GM12872 (cell line): ENCODE measurements around the gene SLC25A18.
A peak's percentile ranks its signal among the peaks of the same experiment; 100 is the strongest.

Experiments
- TF ChIP-seq, protein P1 (sequence below): IDR thresholded peaks from 3 replicates; pipeline ENCODE4 v1.5.1; 2011; ENCODE audit warnings: low read depth, mild to moderate bottlenecking, low read length, moderate library complexity; ENCODE audit not compliant: insufficient read depth

Gene SLC25A18

DNA sequence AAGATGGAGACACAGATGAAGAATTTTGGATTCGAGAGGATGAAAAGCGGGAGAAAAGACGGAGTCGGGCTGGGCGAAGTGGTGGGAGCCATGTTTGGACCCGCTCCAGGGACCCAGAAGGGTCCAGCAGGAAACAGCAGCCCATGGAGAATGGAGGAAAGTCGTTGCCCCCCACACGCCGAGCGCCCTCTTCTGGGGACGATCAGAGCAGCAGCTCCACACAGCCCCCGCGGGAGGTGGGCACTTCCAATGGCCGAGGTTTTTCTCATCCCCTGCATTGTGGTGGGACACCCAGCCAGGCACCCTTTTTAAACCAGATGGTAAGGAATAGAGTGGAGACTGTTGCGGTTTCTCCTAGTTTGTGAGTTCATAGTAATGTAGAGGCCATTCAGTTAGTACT is 22.8 kb upstream of the SLC25A18 start:
- TF ChIP-seq, protein P1, sequence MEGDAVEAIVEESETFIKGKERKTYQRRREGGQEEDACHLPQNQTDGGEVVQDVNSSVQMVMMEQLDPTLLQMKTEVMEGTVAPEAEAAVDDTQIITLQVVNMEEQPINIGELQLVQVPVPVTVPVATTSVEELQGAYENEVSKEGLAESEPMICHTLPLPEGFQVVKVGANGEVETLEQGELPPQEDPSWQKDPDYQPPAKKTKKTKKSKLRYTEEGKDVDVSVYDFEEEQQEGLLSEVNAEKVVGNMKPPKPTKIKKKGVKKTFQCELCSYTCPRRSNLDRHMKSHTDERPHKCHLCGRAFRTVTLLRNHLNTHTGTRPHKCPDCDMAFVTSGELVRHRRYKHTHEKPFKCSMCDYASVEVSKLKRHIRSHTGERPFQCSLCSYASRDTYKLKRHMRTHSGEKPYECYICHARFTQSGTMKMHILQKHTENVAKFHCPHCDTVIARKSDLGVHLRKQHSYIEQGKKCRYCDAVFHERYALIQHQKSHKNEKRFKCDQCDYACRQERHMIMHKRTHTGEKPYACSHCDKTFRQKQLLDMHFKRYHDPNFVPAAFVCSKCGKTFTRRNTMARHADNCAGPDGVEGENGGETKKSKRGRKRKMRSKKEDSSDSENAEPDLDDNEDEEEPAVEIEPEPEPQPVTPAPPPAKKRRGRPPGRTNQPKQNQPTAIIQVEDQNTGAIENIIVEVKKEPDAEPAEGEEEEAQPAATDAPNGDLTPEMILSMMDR = peak; percentile 19; the same call in 1 of the 3 replicates

- TF ChIP-seq, protein P1 = no peak
Measured at GRCh38 chr22:17541476-17541875, 21.8 kb upstream of the SLC25A18 start.

DNA sequence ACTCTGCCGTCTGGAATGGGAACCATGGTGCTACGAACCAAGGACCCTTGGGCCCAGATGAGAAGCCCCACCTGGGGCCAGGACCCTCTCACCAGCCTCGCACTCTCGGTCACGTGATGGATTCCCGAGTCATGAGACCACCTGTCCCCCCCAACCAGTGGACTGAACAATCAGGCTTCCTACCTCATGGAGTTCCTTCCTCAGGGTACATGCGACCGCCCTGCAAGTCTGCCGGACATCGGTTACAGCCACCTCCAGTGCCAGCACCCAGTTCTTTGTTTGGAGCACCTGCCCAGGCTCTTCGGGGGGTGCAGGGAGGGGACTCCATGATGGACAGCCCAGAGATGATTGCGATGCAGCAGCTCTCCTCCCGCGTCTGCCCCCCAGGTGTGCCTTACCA is 20.8 kb upstream of the SLC25A18 start:
- TF ChIP-seq, protein P1 = no peak

- TF ChIP-seq, protein P1 = no peak
Measured at GRCh38 chr22:17548010-17548755, 15.1 kb upstream of the SLC25A18 start.

DNA sequence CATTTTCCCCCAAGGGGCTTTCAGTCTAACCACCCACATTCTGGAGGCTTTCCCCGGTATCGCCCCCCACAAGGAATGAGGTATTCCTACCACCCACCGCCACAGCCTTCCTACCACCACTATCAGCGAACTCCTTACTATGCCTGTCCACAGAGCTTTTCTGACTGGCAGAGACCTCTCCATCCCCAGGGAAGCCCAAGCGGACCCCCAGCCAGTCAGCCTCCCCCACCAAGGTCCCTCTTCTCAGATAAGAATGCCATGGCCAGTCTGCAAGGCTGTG is 14.6 kb upstream of the SLC25A18 start:
- TF ChIP-seq, protein P1 = no peak

- TF ChIP-seq, protein P1 = no peak
Measured at GRCh38 chr22:17549183-17549582, 14.1 kb upstream of the SLC25A18 start.

DNA sequence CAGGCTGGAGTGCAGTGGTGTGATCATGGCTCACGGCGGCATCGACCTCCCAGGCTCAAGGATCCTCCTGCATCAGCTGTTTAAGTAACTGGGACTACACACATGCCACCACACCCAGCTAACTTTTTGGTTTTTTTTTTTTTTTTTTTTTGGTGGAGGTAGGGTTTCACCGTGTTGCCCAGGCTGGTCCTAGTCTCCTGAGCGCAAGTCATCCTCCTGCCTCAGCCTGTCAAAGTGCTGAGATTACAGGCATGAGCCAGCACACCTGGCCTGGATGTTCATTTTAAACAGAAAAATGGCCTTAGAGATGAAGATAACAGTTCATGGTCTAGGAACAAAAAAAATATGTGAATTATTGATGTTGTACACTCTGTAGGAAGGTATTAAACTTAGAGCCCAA is 13.6 kb upstream of the SLC25A18 start:
- TF ChIP-seq, protein P1 = no peak
